Germinal center (tissue), 1 donor: ENCODE measurements around the gene SCG2.

Experiments used
- DNase-seq: peaks from one replicate; pipeline ENCODE4 v3.0.0; 2012; ENCODE audit warnings: mixed read lengths, low spot score

SCG2 gene

DNA sequence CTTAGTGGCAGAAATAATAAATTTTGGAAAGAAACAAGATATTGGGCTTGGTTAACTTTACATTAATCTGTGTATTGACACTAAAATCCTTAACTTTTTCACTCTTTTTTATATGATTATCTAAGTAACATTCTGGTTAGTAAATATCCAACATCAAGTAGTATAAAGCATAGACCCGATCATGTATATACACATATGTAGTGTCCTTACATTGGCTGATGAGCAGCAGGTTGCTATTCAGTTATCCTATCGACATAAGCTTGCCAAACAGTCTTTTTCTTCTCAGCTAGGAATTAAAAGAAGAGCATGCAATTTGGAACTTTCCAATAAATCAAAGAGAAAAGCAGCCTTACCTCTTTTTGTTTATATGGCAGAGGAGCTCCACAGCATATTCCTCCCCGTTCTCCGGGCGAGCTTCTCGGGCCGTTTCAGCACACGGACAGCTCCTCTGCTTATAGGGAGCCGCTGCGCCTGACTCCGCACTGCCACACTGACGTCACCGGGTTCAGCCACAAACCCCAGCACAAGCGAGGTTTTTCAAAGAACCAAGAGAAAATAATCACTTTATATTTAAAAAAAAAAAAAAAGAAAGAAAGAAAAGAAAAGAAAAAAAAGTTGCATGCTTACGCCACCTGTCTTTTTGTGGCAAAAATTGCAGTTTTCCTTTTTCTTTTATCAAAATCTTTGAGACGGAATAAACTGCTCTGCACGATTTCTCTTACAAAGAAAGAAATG, at the start of gene SCG2:
TSS of gene SCG2 (minus strand) at position 430 of the 735 bp plus-strand sequence. CDS start 3,079 bp downstream, outside the sequence.
- no peak for DNase-seq

DNA sequence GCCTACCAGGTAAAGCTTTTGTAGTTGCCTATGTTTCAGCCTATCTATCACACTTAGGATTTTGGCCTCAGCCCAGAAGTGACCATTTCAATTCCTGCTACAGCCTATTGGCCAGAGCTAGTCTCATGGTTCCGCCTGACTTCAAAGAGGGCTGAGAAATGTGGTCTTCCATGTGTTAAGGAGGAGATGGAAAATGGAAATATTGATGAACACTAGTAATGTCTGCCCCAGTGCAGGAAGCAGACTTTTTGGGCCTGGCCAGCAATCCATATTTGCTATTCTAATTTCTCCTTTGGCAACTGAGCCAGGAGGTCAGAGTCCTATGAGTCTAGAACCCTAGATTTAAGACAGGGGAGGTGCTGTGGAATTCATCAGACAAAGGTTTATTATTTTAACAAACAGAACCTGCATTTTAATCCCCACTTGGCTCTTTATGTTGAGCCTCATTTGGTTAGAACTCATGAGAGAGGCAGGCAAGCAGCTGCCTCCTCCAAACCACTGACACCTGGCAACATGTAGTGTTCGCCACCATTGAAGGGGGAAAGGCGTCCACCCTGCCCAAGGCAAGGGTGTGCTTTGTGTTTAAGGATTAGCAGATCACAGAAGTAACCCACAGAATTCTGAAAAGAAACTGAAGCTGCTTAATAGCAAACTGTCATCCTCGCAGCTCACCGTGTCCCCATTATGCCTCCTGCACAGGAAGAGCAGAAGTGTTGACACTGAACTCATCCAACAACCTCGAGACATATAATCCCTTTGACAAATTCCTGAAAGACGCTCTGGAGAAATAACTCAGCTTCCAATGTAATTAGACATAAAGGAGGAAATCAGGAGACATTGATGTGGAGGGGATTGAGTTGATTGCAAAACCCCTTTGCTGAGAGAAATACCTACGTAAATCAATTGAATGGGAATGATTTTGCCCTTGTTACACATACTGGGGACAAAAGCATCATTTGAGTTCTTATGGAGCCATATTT, 47.7 kb upstream of the SCG2 start:
- DNase-seq = no peak

DNA sequence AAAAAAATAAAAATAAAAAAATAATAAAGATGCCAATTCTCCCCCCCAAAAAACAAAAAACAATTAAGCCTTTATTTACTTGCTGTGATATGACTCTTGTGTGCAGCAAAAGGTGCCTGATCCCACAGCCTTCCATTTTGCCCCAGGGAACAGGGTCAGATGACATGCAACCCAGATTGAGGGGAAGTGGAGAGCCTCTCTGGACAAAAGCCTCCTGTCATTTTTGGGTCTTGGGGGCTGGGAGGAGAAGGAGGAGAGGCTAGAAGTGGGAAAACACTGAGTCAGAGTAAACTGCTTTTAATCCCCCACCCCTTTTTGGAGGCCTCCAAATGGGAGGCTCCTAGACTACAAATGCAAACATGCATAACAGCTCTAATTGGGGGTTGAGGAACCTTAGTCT, 46.6 kb upstream of the SCG2 start:
- DNase-seq = no peak

DNA sequence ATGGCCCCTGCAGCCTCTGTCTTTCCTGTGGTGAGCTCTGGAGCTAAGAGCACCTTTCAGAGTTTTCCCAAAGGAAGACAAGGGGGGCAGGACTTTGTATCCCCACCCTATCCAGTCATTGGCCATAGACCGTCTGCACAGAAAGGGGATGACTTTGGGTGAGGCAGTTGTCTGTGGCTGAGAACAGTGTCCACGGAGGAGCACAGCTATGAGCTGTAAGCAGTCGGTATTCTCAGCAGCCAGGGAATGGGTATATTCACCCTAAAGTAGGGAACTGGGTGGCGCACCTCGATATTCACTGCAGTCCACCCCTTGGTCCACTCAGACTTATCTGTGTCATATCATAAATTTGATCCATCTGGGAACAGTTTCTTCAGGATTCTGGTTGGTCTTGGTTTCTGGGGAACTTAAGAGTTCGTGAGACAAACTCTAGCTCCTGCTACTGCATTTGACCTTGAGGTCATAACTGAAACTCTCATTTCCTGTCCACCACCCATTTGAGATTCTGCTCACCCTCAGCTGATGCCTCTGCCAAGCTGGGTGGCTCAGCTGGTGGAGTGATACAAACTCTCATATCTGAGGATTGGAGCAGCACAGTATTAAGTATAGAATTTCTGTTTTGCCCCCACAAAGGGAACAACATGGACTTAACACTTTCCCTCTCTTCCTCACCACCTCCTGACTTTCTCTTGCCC, 45.2 kb upstream of the SCG2 start:
- no peak for DNase-seq

GRCh38 chr2:223644136-223644535, 42.0 kb upstream of the SCG2 start:
- DNase-seq = no peak

DNA sequence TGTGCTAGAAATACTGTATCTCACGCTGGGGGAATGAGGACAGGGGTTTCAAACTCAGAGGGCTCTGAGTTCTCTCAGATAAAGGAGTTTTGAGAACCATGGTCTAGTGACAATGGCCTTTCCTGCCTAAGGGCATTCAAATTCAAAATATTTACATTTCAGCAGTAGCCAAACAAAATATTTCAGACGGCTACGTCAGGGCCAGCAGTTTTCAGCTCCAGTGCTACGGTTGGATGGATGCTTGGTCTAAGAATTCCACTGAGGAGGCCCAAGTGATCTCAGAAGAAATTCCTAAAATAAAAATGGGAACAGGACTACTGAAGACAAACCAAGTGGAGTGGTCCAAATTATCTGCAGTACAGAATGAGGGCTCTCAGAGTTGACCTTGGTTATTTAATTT, 41.1 kb upstream of the SCG2 start:
- no peak for DNase-seq

GRCh38 chr2:223642506-223642905, 40.3 kb upstream of the SCG2 start:
- DNase-seq = no peak

DNA sequence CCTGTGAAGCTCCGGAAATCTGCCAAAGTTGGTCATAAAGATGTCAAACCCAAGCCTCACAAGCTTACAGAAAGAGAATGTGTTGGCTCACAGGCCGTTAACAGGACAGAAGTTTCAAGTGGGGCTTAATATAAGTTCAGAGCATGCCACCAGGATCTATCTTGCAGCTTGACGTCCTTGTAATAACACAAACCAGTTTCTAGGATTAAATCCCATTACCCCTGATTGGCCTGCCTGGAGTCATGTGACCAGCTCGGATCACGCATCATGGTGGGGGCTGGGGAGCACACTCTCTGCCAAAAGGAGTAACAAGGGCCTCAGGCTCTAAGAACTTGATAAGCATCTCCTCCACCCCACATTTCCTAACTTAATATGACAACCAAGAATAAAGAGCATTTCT, 38.9 kb upstream of the SCG2 start:
- no peak for DNase-seq

- DNase-seq = no peak
These were observed 32.9 kb upstream of the SCG2 start for GRCh38 chr2:223635080-223635479.

- DNase-seq = no peak
These were observed 32.1 kb upstream of the SCG2 start for GRCh38 chr2:223634238-223634637.

DNA sequence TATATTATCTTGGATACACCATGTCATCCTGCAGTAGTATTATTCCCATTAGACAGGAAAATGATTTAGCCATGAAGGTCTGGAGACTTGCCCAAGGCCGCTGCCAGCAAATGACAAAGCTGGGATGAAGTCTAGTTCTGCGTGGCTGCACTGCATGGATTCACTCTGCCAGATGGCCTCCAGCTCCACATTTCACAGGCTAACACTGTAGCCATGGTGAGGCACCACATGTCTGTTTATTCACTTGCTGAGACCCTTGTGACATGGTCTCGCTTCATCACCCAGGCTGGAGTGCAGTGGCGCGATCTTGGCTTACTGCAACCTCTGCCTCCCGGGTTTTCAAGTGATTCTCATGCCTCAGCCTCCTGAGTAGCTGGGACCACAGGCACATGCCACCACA, 31.5 kb upstream of the SCG2 start:
- no peak for DNase-seq

DNA sequence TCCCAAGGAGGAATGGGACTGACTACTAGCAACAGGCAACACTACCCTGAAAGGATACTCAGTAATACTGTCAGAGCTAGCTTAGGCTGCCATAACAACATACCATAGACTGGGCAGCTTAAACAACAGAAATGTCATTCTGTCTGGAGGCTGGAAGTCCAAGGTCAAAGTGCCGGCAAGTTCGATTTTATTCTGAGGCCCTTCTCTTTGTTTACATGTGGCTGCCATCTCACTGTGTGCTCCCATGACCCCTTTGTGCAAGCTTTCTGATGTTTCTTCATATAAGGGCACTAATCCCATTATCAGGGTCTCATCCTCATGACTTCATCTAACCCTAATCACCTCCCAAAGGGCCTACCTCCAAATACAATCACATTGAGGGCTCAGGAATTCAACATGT, 30.7 kb upstream of the SCG2 start:
- no peak for DNase-seq

DNA sequence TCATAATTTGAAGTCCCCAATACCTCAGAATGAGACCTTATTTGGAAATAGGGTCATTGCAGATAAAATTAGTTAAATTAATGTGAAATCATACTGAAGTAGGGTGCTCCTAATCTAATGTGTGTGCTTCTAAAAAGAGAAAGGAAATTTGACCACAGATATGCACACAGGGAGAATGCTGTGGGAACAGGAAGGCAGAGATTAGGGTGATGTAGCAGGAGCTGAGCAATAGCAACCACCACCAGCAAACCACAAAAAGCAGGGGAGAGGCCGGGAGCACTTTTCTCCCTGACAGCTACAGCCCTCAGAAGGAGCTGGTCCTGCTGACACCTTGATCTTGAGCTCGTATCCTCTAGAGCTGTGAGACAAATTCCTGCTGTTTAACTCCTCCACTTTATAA, 24.6 kb upstream of the SCG2 start:
- no peak for DNase-seq

GRCh38 chr2:223625652-223626051, 23.5 kb upstream of the SCG2 start:
- DNase-seq = no peak

GRCh38 chr2:223621901-223622300, 19.7 kb upstream of the SCG2 start:
- no peak for DNase-seq

DNA sequence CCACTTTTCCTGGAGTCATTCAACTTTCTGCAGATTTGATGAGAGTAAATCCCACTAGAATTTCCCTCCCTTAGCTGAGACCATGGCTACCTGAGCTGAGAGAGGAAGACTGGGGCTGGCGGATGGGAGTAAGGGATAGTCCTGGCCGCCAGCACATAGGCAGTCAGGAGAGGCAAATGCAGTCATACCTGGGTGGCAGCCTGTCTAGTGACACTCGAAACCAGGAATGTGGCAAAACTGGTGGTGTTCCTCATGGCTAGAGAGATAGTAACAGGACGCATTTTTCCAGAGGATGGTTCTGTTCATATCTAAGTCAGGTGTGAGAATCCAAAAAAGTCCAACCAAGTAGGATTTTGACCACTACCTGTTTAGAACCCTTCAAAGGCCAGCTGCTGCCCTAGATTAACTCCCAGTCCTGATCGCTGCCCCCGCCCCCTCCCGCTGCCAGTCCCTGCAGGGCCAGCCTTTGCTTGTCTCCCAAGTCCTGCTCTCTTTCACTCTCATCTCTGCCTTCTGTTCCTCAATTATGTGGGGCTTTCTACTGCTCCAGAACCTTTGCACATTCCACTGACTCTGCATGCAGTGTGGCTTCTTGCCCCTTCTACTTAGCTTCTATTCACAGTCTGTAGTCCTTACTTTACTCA, 17.4 kb upstream of the SCG2 start:
- DNase-seq = no peak

DNA sequence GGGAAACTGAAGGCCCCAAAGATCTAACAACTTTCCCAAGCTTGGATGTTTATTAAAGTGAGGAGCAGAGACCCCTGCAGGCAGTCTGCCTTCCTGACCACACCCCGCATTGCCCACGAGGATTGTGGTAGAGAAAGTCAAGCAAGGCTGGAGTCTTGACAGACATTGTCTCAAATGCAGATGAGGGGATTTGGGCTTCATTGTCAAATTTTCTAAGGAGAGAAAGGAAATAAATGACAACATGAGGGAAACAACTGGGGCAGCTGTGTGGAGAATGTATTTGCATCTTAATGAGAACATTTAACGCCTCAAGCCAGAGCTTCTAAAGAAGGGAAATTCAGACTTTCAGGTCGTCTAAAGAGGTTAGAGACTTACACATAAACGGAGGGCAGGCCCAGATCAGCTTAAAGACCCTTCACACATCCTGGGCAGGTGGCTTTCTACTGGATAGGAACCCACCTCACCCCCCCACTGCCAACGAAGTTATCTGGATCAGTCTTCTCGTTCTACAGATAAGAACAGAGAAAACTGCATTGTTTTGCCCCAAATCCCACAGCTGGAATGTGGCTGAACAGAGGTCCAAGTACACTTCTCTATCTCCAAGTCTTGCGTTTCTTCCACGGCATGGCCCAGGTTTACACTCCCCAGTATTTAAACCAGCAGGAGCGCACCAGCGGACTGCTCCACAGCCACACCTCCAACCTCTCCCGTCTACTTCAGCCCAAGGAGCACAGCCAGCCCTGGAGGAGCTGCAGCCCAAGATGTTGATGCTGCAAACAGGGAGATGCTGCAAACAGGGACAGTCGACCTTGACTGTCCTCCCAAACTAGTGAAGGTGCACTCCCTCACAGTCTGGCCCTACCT, 16.2 kb upstream of the SCG2 start:
- DNase-seq = no peak

- no peak for DNase-seq
These were observed 12.4 kb upstream of the SCG2 start for GRCh38 chr2:223614534-223614933.

DNA sequence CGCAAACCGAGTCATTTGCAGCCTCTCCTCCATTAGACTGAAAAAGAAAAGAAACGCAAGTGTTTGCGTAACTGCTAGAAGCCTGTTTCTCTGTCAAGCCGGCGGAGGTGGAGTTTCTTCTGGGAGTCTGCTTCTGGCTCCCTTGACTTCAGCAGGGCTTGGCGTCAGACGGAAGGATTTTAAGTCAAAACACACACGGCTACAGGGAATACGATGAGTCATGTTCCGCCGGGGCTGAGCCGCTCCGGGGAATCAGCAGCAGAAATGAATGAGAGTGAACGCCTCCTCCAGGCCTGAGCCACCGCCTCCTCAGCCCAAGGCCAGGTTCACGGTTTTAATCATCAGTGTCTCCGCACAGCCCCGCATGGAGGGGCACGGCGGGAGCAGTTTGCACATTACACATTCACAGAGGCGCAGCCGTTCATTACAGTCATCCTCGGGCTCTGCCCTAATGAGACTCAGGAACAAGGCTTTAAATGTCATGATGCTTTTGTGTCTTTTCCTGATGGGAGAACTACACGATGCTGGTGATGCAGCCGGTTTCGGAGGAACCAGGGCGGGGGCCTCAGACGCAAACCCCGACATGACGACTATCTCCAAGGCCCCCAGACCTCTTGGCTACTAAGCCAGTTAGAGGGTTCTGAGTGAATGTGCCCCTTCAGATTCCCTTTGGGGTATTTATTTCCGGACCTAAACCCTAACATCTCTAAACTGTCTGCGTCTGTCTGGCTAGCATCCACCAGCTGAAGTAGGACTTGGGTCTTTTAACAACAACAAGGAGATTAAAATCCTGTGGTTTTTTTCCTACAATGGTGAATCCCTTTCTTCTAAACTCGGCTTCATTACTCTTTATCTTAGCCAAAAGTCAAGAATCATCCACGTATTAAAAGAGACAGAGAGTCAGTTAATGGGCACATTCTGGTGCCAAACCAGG, 11.1 kb upstream of the SCG2 start:
- DNase-seq = no peak

DNA sequence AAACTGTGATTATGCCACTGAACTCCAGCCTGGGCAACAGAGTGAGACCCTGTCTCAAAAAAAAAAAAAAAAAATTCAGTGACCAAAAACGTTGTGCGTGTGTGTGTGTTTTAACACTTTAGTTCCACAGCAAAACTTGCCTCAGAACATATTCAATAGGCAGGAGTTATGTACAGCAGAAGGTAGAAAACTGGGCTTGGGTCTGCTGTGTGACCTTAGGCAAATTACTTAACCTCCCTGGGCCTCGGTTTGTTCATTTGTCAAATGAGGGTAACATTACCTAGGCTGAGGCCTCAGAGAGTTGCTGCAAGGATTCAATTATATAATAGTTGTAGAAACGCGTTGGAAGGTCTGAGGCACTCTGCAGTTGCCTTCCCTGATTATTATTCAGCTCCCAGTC, 10.3 kb upstream of the SCG2 start:
- no peak for DNase-seq
